ENCODE results near the gene FAM111B. TPM values are rescaled to one million over a fixed set of nuclear protein-coding genes. Genes with fewer than 3 reads are reported as not detected.

FAM111B gene
- total RNA-seq, 1 experiment from 2014 or later = 23.6 TPM

GRCh38 chr11:59176330-59176729 is 69.3 kb downstream of the FAM111B start:
- Histone ChIP-seq H3K27me3 (ENCODE audit: control insufficient read depth, insufficient read depth, low read length) (peaks cover 12% of the 10 kb centered on the region), H3K4me3 (ENCODE audit: low read depth in 2 of 2, low read length in 2 of 2) (no peak overlapping the region), H3K27ac (ENCODE audit: low read length) (no peak overlapping the region), H3K9me3 (ENCODE audit: control insufficient read depth, insufficient read depth, low read depth, low read length) (no peaks in the 10 kb centered on the region), H3K4me1 (ENCODE audit: control insufficient read depth, insufficient read depth, low read length) (peaks cover 7% of the 10 kb centered on the region), H3K36me3 (ENCODE audit: control insufficient read depth, insufficient read depth, low read length) (no peaks in the 10 kb centered on the region)
- TF ChIP-seq SIN3A (IDR thresholded peaks at IDR 0.05; ENCODE audit: borderline replicate concordance, insufficient read depth, low read depth, low read length) (no peak), TCF7L2 (IDR thresholded peaks at IDR 0.05; ENCODE audit: low read depth, low read length) (no peak), POLR2AphosphoS5 (IDR thresholded peaks at IDR 0.05; ENCODE audit: low read depth, low read length) (no peak)
- TF ChIP-seq, protein P1, sequence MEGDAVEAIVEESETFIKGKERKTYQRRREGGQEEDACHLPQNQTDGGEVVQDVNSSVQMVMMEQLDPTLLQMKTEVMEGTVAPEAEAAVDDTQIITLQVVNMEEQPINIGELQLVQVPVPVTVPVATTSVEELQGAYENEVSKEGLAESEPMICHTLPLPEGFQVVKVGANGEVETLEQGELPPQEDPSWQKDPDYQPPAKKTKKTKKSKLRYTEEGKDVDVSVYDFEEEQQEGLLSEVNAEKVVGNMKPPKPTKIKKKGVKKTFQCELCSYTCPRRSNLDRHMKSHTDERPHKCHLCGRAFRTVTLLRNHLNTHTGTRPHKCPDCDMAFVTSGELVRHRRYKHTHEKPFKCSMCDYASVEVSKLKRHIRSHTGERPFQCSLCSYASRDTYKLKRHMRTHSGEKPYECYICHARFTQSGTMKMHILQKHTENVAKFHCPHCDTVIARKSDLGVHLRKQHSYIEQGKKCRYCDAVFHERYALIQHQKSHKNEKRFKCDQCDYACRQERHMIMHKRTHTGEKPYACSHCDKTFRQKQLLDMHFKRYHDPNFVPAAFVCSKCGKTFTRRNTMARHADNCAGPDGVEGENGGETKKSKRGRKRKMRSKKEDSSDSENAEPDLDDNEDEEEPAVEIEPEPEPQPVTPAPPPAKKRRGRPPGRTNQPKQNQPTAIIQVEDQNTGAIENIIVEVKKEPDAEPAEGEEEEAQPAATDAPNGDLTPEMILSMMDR (IDR thresholded peaks at IDR 0.05) = no peak
- TF ChIP-seq, protein P2, sequence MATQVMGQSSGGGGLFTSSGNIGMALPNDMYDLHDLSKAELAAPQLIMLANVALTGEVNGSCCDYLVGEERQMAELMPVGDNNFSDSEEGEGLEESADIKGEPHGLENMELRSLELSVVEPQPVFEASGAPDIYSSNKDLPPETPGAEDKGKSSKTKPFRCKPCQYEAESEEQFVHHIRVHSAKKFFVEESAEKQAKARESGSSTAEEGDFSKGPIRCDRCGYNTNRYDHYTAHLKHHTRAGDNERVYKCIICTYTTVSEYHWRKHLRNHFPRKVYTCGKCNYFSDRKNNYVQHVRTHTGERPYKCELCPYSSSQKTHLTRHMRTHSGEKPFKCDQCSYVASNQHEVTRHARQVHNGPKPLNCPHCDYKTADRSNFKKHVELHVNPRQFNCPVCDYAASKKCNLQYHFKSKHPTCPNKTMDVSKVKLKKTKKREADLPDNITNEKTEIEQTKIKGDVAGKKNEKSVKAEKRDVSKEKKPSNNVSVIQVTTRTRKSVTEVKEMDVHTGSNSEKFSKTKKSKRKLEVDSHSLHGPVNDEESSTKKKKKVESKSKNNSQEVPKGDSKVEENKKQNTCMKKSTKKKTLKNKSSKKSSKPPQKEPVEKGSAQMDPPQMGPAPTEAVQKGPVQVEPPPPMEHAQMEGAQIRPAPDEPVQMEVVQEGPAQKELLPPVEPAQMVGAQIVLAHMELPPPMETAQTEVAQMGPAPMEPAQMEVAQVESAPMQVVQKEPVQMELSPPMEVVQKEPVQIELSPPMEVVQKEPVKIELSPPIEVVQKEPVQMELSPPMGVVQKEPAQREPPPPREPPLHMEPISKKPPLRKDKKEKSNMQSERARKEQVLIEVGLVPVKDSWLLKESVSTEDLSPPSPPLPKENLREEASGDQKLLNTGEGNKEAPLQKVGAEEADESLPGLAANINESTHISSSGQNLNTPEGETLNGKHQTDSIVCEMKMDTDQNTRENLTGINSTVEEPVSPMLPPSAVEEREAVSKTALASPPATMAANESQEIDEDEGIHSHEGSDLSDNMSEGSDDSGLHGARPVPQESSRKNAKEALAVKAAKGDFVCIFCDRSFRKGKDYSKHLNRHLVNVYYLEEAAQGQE (IDR thresholded peaks at IDR 0.05; ENCODE audit: insufficient read depth in 1 of 2, low read depth in 2 of 2, low read length in 1 of 2) = no peak
- intact Hi-C loops (cut with micrococcal nuclease; ENCODE audit: unreplicated experiment) (no loop called here), in situ Hi-C loops (cut with HindIII; ENCODE audit: low pct_unique_long_range_greater_than_20kb, low sequenced_read_pairs) (no loop called here)
- no TSS peak for BruUV-seq (replicated peaks)
- ATAC-seq = no peak
- POLR2A ChIA-PET = no interaction called here
- no peak for DNase-seq (ENCODE audit: low read depth, low spot score)
- CTCF ChIA-PET = no interaction called here

Other genes starting within 250 kb of the FAM111B start
- not detected for gene GLYATL1, start 167.7 kb upstream of the FAM111B start, total RNA-seq (2021; ENCODE audit: unreplicated experiment)
- gene GLYATL1B, start 20.9 kb upstream of the FAM111B start, total RNA-seq (2021; ENCODE audit: unreplicated experiment) = not detected
- gene FAM111A, start 35.6 kb downstream of the FAM111B start, total RNA-seq (2021; ENCODE audit: unreplicated experiment) = 37.9 TPM
- 0.21 TPM for gene DTX4, start 64.9 kb downstream of the FAM111B start, total RNA-seq (2021; ENCODE audit: unreplicated experiment)
- gene MPEG1, start 105.7 kb downstream of the FAM111B start, total RNA-seq (2021; ENCODE audit: unreplicated experiment) = 0.08 TPM

Data from Panc1 (cell line).